Glomerular visceral epithelial cell (primary cell): ENCODE results near the gene PARVA.
"Not testable (repeated sequence)": the region's sequence is repeated elsewhere in the genome, so short reads cannot be mapped to it uniquely, and the experiment has no call there.

Experiments used
- DNase-seq: peaks from one replicate; pipeline ENCODE4 v3.0.0-alpha.2; 2016; ENCODE audit errors: extremely low spot score

Gene PARVA

DNA sequence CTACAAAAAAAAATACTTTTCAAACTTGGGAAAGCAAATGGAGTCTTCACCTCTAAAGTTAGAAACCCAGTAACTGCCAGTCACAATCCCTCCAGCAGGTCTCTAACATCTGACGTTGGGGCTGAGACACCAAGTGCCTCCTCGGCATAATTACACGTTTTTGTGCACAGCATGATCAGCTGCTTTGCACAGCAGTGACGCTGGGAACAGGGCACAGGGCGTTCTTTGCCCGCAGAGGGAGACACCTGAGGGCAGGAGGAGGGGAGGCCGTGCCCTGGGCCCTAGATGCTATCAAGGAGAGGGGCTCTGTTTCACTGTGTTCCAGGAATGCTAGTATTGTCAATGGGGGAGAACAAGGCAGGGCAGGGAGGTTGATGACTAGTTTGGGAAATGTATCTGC is 120.1 kb downstream of the PARVA start:
- no peak for DNase-seq

- no peak for DNase-seq
Measured at GRCh38 chr11:12499071-12499470, 121.7 kb downstream of the PARVA start.

DNA sequence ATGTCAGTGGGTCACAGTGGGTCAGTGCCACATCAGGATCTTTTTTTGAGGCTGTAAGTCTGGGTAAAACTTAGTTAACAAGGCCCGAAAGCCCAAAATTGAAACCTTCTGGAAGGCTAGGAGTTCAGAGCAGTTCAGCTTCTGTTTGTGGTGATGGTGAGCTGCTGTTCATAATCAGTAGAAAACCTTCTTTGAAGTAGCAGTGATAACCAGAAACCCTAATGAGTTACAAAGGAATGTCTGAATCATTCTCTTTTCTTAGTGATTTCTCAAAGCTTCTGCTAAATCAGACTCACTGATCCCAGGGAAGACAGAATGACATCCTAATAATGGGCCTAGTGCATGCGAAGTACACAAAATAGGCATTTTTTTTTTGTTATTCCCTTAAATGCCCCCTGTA is 124.7 kb downstream of the PARVA start:
- DNase-seq: no peak

DNA sequence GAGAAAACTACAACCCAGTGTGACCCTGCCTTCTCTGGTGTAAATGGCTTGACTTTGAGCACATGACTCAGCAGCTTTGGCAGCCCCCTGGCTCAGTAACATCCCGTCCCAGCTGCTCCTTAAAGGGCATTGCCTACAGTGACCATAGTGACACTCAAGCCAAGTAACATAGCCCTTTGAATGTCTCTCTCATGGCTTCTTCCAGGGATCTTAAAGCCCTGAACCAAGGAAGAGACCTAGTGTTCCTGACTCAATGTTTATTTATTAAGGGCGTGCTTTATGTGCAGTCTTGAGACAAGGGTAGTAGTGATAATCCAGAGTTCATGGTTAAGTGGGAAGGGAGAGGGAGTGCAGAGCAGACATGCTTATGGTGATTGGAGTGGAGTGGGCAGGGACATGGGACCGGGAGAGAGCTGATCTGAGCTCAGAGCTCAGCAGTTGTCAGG is 125.7 kb downstream of the PARVA start:
- DNase-seq: no peak

DNA sequence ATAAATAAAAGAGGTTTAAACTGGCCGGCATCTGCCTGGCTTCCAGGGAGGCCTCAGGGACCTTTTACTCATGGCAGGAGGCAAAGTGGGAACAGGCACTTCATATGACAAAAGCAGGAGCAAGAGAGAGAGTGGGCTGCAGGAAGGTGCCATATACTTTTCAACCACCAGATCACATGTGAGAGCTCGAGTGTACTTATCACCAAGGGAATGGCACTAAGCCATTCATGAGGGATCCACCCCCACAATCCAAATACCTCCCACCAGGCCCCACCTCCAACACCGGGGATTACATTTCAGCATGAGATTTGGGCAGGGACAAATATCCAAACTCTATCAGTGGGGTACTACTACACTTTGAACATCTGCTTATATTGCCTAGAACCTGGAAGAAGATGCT is 126.5 kb downstream of the PARVA start:
- no peak for DNase-seq

- DNase-seq: no peak
Measured at GRCh38 chr11:12505183-12505582, 127.8 kb downstream of the PARVA start.

GRCh38 chr11:12506404-12506921 is 129.1 kb downstream of the PARVA start:
- DNase-seq: no peak

DNA sequence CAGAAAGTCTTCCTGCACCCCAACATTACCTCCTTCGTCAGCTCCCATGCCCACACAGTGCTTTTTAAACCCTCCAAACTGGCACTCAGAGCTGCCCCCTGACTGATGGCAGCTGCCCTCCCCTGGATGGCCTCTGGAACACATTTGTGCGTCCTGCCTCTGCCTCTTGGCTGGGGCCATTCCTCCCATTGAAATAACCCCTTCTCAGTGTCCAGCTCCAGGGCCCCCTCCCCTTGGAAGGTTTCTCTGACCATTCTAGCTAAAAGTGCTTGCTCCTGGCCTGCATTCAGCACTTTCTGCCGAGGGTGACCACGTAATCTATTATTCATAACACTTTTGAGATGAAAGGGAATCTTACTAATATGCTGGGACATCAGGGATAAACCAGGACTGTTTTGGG is 130.0 kb downstream of the PARVA start:
- no peak for DNase-seq

DNA sequence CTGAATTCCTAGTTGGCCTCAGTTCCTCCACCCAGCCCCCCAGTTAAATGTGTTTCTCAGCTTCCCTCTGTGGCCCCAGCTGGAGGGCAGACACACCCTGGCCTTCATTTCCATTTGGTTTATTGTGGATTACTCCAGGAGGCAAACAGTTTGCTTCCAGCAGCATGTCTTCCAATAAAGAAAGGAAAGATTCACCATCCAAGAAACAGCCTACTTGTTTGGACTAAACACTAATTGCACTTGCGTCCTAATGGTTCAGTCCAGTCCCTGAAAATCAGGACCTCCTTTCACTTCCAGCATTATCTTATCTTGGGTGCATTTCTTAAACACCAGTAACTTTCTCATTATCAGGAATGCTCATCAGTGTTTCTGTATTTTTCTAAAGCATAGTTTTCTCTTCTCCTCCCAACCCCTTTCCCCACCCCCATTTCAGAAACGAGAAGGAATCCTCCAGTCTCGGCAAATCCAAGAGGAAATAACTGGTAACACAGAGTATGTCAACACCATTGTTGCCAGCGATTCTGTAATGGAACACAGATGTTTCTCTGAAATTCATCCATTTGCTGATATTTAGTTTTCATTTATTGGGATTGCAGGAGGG is 130.9 kb downstream of the PARVA start:
- no peak for DNase-seq

DNA sequence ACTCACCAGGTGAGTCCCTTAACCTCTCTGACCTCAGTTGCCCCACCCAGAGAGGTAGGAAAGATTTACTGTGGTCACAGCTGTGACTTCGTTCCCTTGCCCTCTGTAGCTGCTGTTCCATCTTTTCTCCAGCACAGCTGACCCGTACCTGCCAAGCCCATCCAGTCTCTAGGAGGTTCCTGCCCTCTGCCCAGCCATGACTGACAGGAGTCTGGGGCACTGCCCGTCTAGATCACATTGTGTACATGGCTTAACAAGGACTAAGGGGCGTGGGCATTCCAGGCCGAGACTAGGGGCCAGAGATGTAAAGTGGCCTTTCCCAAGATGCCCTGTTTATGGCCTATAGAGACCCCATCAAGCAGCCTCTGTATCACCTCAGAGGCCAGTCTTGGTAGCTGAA is 132.0 kb downstream of the PARVA start:
- no peak for DNase-seq

DNA sequence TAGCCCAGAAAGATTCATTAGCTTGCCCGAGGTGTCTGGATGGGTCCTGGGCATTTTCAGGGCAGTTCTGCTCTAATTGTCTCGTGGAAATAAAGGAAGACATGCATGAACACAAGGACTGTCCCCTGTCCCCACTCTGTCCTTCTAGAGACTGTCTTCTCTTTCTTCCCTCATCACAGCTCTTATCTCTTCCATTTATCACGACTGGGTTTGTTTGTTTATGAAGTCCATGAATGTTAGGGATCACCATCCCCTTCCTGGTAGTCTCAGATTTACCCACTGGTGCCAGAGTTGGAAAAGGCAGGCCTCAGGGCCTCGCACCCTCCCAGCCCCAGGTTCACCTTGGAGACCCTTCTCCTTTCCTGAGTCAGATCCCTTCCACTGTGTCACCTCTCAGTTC is 134.8 kb downstream of the PARVA start:
- no peak for DNase-seq

GRCh38 chr11:12512826-12513395 is 135.5 kb downstream of the PARVA start:
- DNase-seq: no peak

- DNase-seq: no peak
Measured at GRCh38 chr11:12516387-12517105, 139.2 kb downstream of the PARVA start.

DNA sequence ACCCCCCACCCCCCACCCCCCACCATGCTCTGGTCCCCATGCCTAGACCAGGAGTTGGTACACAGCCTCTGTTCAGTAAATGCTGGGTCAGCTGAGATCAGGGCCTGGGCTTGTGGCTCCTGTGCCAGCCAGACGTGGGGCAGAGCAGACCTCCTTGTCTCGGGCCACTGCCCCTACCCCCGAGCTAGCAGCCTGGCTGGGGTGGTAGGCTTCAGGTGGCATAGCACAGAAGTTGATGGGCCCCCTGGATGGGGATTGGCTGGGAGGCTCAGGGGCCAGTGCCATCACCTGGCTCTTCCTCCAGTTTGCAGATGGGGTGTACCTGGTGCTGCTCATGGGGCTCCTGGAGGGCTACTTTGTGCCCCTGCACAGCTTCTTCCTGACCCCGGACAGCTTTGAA is 139.9 kb downstream of the PARVA start:
- DNase-seq: no peak

GRCh38 chr11:12517741-12518140 is 140.4 kb downstream of the PARVA start:
- DNase-seq: no peak

DNA sequence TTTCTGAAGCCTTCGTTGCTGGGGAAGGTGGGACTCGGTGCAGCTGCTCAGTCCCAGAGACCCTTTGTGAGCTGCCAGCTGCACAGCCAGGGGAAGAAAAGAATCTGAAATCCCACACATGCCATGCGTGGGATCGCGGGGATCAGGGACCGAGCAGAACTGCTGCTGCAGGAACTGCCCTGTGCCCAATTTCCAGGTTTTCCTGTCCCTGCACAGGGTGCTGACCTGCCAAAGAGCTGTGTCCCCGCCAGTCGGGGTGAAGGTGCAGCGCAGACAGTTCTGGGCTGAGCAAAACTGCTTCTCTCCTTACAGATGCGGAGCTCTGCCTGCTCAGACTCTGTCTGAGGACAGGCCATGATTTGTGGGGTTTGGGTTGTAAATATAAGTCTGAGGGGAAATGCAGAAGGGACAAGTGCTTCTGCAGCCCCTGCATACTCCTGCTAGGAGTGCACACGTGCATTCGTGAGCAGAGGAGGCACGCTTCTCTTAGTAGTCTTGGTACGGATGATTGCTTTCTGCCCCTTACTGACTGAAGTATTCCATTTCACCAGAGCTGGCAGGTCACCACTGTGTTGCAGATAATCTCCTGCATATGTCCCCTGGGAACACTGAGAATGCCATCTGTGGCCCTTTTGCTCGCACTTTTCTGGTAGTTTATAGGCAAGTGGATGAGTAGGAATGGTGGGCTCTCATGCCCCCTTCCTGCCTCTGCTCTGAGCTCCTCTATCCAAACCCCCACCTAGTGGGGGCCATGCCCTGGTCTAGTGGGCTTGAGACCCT is 141.4 kb downstream of the PARVA start:
- no peak for DNase-seq

DNA sequence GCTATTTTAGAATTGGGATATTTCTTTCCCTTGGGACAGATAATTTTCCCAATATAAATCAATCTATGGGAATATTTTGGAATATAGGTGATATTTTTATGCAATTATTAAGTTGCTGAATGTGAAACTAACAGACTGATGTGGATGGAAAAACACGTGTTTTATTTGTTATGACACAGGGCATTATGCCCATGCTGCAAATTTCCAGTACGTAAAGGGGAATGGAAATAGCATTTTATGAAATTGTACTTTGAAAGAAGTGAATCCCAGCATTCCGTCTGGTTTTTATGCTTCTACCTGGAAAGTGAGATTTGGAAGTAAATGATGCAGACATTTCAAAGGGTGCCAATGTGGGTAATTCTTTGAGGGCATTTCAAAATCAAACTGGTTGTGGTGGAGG is 142.7 kb downstream of the PARVA start:
- no peak for DNase-seq

- not testable (repeated sequence) for DNase-seq
Measured at GRCh38 chr11:12520576-12520975, 143.2 kb downstream of the PARVA start.

- DNase-seq: no peak
Measured at GRCh38 chr11:12523180-12523924, 146.0 kb downstream of the PARVA start.

- no peak for DNase-seq
Measured at GRCh38 chr11:12524865-12525264, 147.5 kb downstream of the PARVA start.

DNA sequence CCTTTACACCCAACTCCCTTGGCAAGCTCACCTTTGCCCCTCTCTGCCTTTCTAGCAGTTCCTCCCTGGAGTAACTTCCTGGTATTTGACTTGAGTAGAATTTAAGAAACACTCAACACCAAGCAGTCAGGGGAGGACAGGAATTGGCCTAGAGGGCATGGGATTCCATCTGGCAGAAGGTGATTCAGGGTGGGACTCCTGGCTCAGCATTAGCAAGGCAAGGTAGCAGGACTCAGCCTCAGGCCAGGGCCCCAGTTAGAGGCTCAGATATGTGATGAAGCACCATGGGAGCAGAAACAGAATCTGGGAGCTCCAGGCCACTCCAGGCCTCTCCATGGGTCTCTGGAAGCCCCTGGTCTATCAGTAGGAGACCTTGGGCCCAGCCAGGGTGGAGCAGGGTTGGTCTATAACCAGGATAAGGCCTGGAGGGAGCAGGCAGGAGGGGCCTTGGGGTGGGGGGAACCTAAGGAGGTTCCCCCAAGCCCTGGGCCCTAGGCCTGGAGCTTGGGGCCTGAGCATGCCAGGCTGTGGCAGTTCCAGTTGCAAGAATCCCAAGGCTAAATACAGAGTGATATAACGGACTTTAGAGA is 148.2 kb downstream of the PARVA start:
- DNase-seq: no peak
